ENCODE results near the gene ANGPTL2. TPM values are rescaled to one million over a fixed set of nuclear protein-coding genes. Genes with fewer than 3 reads are reported as not detected.

The ANGPTL2 gene
- total RNA-seq, 1 donor from 2014 or later: 19.2 TPM

DNA sequence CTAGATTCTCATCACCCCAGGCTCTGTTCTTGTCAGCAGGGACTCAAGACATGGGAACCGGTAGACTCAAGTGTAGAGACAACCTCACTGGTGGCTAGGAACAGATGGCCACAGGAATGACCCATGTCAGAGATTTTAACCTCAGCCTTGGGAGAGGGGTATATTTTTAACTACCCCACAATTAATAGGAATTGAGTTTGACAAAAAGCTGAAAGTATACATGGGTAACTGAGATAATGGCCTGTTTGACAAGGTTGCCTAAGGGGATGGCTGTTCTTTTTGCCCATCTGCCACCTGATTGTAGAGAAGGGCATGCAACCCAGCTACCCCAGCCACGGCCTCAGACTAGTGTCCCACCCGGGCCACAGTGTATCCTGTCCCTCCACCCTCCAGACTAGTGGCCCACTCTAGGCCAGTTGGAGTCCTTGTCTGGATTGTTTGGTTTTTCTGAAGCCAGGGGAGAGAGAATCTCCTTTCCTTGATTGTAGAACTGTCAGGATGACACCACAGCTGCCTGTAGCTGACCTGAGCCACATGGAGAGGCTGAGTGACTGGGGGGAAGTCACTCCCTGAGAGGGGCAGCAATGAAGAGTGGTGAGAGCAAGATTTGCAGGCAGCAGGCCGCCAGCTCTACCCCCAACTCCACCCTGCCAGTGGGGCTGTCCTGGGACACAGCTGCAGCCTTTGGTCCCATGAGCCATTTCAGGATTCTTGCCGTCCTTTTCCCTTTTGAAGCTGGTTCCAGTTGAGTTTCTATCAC, 14.6 kb upstream of the ANGPTL2 start:
- Mint-ChIP-seq H3K36me3 (ENCODE audit: low read depth) (no peaks in the 10 kb centered on the region), H3K4me3 (no peak overlapping the region), H3K27me3 (ENCODE audit: low read depth) (no peaks in the 10 kb centered on the region), H3K9me3 (no peaks in the 10 kb centered on the region), H3K27ac (ENCODE audit: unreplicated experiment) (no peak overlapping the region), H3K4me1 (peaks cover 26% of the 10 kb centered on the region)
- no peak for DNase-seq (ENCODE audit: low read depth, low spot score)
- TF ChIP-seq, protein P1, sequence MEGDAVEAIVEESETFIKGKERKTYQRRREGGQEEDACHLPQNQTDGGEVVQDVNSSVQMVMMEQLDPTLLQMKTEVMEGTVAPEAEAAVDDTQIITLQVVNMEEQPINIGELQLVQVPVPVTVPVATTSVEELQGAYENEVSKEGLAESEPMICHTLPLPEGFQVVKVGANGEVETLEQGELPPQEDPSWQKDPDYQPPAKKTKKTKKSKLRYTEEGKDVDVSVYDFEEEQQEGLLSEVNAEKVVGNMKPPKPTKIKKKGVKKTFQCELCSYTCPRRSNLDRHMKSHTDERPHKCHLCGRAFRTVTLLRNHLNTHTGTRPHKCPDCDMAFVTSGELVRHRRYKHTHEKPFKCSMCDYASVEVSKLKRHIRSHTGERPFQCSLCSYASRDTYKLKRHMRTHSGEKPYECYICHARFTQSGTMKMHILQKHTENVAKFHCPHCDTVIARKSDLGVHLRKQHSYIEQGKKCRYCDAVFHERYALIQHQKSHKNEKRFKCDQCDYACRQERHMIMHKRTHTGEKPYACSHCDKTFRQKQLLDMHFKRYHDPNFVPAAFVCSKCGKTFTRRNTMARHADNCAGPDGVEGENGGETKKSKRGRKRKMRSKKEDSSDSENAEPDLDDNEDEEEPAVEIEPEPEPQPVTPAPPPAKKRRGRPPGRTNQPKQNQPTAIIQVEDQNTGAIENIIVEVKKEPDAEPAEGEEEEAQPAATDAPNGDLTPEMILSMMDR (conservative IDR thresholded peaks at IDR 0.05): no peak

DNA sequence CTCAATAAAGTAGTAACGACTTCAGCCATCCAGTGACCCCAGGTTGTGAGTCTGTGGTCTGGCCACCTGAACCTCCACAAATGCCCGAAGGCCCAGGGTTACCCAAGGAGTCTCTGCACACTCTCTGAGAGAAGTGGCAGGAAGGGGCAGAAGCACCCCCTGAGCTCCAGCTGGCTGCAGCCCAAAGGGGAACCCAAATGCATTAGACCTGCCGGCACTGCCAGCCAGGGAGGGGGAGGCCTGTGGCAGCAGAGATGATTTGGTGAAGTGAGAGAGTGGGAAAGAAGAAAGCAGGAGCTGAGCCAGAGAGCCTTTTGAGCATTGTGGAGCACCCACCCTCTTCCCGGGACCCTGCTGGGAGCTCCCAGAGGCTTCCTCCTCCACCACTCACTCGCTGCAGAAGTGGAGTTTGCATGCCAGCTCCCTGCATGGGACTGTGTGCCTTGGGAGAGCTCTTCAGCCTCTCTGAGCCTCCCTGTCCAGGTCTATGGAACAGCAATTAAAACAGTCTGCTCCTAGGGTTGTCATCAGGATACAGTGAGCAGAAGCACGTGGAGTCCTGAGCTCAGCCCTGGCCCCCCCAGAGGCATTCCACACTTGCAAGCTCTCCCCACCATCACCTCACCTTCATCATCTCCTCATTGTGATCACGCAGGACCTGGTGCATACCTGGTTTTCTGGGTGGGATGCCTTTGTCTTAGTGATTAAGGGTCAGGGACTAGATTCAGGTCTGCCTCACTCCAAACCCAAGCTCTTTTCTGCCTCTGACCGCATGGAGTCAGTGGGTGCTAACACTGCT, 13.8 kb upstream of the ANGPTL2 start:
- Mint-ChIP-seq H3K4me1 (peaks cover 31% of the 10 kb centered on the region), H3K9me3 (no peaks in the 10 kb centered on the region), H3K4me3 (no peak overlapping the region), H3K27ac (ENCODE audit: unreplicated experiment) (no peak overlapping the region), H3K27me3 (ENCODE audit: low read depth) (no peaks in the 10 kb centered on the region), H3K36me3 (ENCODE audit: low read depth) (no peaks in the 10 kb centered on the region)
- TF ChIP-seq, protein P1 (conservative IDR thresholded peaks at IDR 0.05): no peak
- DNase-seq (ENCODE audit: low read depth, low spot score): no peak

DNA sequence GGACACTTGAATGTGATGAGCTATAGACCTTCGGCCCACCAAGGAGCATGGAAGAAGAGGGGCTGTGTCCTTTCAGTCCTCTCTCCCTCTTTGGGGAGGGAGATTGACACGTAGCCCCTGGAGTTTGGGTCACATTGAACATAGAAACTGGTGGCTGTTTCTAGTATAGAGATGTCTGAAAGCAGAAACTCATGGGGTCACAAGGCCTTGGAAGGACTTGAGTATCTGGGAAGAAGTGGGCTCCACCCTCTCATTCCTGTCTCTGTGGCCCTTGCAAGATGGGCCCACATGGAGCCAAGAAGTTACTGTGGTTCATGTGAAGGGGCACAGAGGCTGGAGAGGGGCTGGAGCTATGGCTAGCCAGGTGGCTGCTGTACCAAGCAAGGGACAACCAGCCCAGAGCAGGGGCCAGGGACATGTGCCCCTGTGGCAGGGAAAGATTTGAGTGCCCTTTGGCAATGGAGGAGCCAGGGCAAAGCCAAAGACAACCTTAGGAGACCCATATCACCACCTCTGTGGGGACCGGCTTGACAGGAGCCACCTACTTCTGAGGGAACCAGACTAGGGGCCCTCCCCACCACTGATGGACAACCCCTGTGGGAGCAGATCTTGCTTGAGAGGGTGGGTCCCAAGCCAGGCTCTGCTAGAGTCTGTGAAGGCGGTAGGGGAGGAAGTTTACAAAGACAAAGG, 12.8 kb upstream of the ANGPTL2 start:
- Mint-ChIP-seq H3K4me1 (peaks cover 41% of the 10 kb centered on the region), H3K4me3 (no peak overlapping the region), H3K27ac (ENCODE audit: unreplicated experiment) (no peak overlapping the region), H3K9me3 (no peaks in the 10 kb centered on the region), H3K36me3 (ENCODE audit: low read depth) (no peaks in the 10 kb centered on the region), H3K27me3 (ENCODE audit: low read depth) (no peaks in the 10 kb centered on the region)
- TF ChIP-seq, protein P1 (conservative IDR thresholded peaks at IDR 0.05): no peak
- no peak for DNase-seq (ENCODE audit: low read depth, low spot score)

DNA sequence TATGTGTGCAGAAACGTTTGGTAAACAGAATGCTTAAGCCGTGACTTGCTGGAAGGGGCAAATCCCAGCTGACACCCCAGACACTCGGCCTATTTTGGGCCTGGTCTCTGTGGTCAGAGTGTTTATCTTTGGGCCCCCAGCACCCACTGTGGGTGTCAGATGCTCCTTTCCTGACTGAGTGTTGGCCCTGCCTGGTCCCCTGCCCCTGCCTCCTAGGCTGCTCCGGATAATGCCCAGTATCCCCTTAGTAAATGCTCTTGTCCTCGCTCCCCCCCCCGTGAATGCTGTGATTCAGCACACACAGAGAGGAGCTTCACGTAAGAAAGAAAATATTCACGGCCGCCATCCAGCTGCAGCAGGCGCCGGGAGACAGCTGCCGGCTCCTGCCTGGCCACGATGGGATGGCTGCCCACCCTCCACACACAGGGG, 11.3 kb upstream of the ANGPTL2 start:
- TF ChIP-seq, protein P1 (conservative IDR thresholded peaks at IDR 0.05): no peak
- H3K4me3 Mint-ChIP-seq: no peak overlapping the region
- H3K27ac Mint-ChIP-seq (ENCODE audit: unreplicated experiment): peak overlapping the region; percentile 60
- H3K36me3 Mint-ChIP-seq (ENCODE audit: low read depth): no peaks in the 10 kb centered on the region
- H3K27me3 Mint-ChIP-seq (ENCODE audit: low read depth): no peaks in the 10 kb centered on the region
- no peaks in the 10 kb centered on the region for H3K9me3 Mint-ChIP-seq
- peaks cover 41% of the 10 kb centered on the region for H3K4me1 Mint-ChIP-seq
- DNase-seq (ENCODE audit: low read depth, low spot score): no peak

DNA sequence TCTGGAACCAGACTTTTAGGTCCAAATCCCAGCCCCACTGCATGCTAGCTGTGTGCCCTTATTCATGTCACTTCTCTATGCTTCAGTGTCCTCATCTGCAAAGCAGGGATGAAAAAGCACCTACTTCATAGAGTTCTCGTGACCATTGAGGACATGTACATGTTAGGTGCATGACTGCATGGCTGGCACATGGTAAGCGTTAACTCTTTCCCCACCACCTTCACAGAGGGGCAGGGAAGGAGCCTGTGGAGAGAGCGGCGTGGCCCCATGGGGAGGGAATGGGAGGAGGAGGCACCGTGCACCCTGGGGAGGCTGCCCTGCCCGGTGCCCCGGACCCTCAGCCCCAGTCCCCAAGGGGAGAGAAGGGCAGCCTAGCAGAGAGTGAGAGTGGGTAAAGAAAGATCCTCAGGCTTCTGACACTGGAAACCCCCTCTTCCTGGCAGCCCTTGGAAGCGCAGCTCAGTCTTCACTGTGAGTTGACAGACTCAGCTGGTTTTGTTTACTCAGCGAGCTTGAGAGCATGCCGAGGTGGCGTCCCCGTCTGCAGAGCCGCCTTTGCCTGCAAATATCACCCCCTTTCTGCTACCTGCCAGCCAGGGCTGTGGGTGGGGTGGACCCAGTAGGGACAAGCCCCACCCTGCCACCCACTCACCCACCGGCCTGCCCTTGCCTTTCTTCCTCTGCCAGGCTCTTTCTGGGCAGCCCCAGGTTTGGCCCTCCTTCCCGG, 10.6 kb upstream of the ANGPTL2 start:
- Mint-ChIP-seq H3K4me3 (no peak overlapping the region), H3K4me1 (peaks cover 41% of the 10 kb centered on the region), H3K36me3 (ENCODE audit: low read depth) (no peaks in the 10 kb centered on the region), H3K27ac (ENCODE audit: unreplicated experiment) (no peak overlapping the region), H3K27me3 (ENCODE audit: low read depth) (no peaks in the 10 kb centered on the region), H3K9me3 (no peaks in the 10 kb centered on the region)
- DNase-seq (ENCODE audit: low read depth, low spot score): no peak
- TF ChIP-seq, protein P1 (conservative IDR thresholded peaks at IDR 0.05): no peak
